ENCODE data around the gene TLDC2. TPM values are rescaled to one million over a fixed set of nuclear protein-coding genes. Genes with fewer than 3 reads are reported as not detected.
A peak's percentile ranks its signal among the peaks of the same experiment; 100 is the strongest.

The TLDC2 gene
- total RNA-seq, 1 experiment from 2014 or later, result 0.32 TPM

- POLR2A ChIA-PET, result no interaction called here
- H2AFZ ChIP-seq (ENCODE audit: low read depth, low read length, poor library complexity, severe bottlenecking), result no peak overlapping the region
- CTCF ChIA-PET, result interaction anchor here (0.9 to 1.4 kb wide), 2 partner anchors 31 to 144 kb away, joined by 3 to 4 read pairs; partner anchors contain the start of gene DSN1
These were observed 42.0 kb downstream of the TLDC2 start for GRCh38 chr20:36917943-36918342.

GRCh38 chr20:36919715-36920333, 43.9 kb downstream of the TLDC2 start:
- DNase-seq (ENCODE audit: low read depth, low spot score) (peak; percentile 49), ATAC-seq (peak; percentile 80)
- intact Hi-C loops (cut with micrococcal nuclease), result loop anchor here (10.0 kb wide), 2 partner anchors 305 to 705 kb away; no protein-coding TSS in a partner anchor
- Histone ChIP-seq H3K27ac (ENCODE audit: low read depth, low read length) (no peak overlapping the region), H3K9ac (ENCODE audit: low read length) (no peak overlapping the region), H3K36me3 (ENCODE audit: control insufficient read depth in 1 of 2, insufficient read depth in 2 of 2, low read length in 2 of 2) (no peaks in the 10 kb centered on the region; a peak in 1 of 4 replicates), H3K4me1 (ENCODE audit: control insufficient read depth in 1 of 2, insufficient read depth in 2 of 2, low read length in 2 of 2) (peaks cover 0 to 3% of the 10 kb centered on the region in 2 experiments; a peak in 1 of 4 replicates), H2AFZ (ENCODE audit: low read depth, low read length, poor library complexity, severe bottlenecking) (no peak overlapping the region), H3K4me3 (replicated peaks in 1 of 2; ENCODE audit: low read depth in 1 of 2, low read length in 2 of 2) (no peak overlapping the region), H3K9me3 (ENCODE audit: control insufficient read depth in 1 of 2, insufficient read depth in 1 of 2, low read depth in 1 of 2, low read length in 2 of 2) (no peaks in the 10 kb centered on the region), H3K27me3 (ENCODE audit: insufficient read depth, low read length) (no peaks in the 10 kb centered on the region), H3K9me2 (ENCODE audit: insufficient read depth) (no peaks in the 10 kb centered on the region), H4K20me1 (ENCODE audit: insufficient read depth) (no peaks in the 10 kb centered on the region), H3K4me2 (ENCODE audit: low read length) (no peak overlapping the region), H3K79me2 (ENCODE audit: insufficient read depth, low read length) (no peaks in the 10 kb centered on the region)
- BruUV-seq (replicated peaks), result no TSS peak
- ChIA-PET CTCF (interaction anchor here (0.7 to 1.6 kb wide), 7 partner anchors 10 to 315 kb away, joined by 3 to 5 read pairs (median 4); no protein-coding TSS in a partner anchor), POLR2A (no interaction called here), RAD21 (ENCODE audit: low non-redundant PET in 1 of 2, low total read pairs in 2 of 2, uncharacterized antibody in 2 of 2, unreplicated experiment in 2 of 2) (no interaction called here)
- TF ChIP-seq EZH2phosphoT487 (IDR thresholded peaks at IDR 0.05; ENCODE audit: borderline replicate concordance), result no peak
- TF ChIP-seq ELF1 (IDR thresholded peaks at IDR 0.05; ENCODE audit: borderline replicate concordance, low read depth), result no peak
- no peak for TF ChIP-seq CEBPB (IDR thresholded peaks at IDR 0.05; ENCODE audit: low read depth)
- TF ChIP-seq SIN3A (IDR thresholded peaks at IDR 0.05; ENCODE audit: low read depth), result no peak
- no peak for TF ChIP-seq ZNF274 (IDR thresholded peaks at IDR 0.05; ENCODE audit: low read depth, low read length)
- TF ChIP-seq, protein P1, sequence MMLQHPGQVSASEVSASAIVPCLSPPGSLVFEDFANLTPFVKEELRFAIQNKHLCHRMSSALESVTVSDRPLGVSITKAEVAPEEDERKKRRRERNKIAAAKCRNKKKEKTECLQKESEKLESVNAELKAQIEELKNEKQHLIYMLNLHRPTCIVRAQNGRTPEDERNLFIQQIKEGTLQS (IDR thresholded peaks at IDR 0.05), result no peak
- TF ChIP-seq JUND (IDR thresholded peaks at IDR 0.05), result no peak
- TF ChIP-seq YY1 (IDR thresholded peaks at IDR 0.05; ENCODE audit: extremely low read depth, insufficient replicate concordance, low read depth, low read length), result no peak
- peak; percentile 66 to 87 (median 77); a peak in 5 of 6 replicates for TF ChIP-seq CTCF (IDR thresholded peaks at IDR 0.05 in 2 of 3, conservative IDR thresholded peaks at IDR 0.05 in 1 of 3; ENCODE audit: borderline replicate concordance in 1 of 3, insufficient read depth in 1 of 3, low read depth in 2 of 3, low read length in 2 of 3)
- no peak for TF ChIP-seq REST (IDR thresholded peaks at IDR 0.05; ENCODE audit: low read depth)
- TF ChIP-seq POLR2AphosphoS5 (IDR thresholded peaks at IDR 0.05; ENCODE audit: low read depth, low read length), result no peak
- no peak for TF ChIP-seq FOSL1 (IDR thresholded peaks at IDR 0.05; ENCODE audit: low read depth)
- TF ChIP-seq ZFX (IDR thresholded peaks at IDR 0.05), result no peak

More at GRCh38 chr20:36917943-36918342, 42.0 kb downstream of the TLDC2 start:
- Histone ChIP-seq H3K9me3 (ENCODE audit: control insufficient read depth in 1 of 2, insufficient read depth in 1 of 2, low read depth in 1 of 2, low read length in 2 of 2) (no peaks in the 10 kb centered on the region), H3K27ac (ENCODE audit: low read depth, low read length) (no peak overlapping the region), H3K36me3 (ENCODE audit: control insufficient read depth in 1 of 2, insufficient read depth in 2 of 2, low read length in 2 of 2) (no peaks in the 10 kb centered on the region; a peak in 1 of 4 replicates), H3K9me2 (ENCODE audit: insufficient read depth) (no peaks in the 10 kb centered on the region), H3K4me2 (ENCODE audit: low read length) (no peak overlapping the region), H3K79me2 (ENCODE audit: insufficient read depth, low read length) (no peaks in the 10 kb centered on the region), H3K4me1 (ENCODE audit: control insufficient read depth in 1 of 2, insufficient read depth in 2 of 2, low read length in 2 of 2) (no peaks in the 10 kb centered on the region), H3K4me3 (replicated peaks in 1 of 2; ENCODE audit: low read depth in 1 of 2, low read length in 2 of 2) (no peak overlapping the region), H4K20me1 (ENCODE audit: insufficient read depth) (no peaks in the 10 kb centered on the region), H3K27me3 (ENCODE audit: insufficient read depth, low read length) (no peaks in the 10 kb centered on the region), H3K9ac (ENCODE audit: low read length) (no peak overlapping the region)
- no peak for TF ChIP-seq CBX3 (IDR thresholded peaks at IDR 0.05; ENCODE audit: low read depth)
- no peak for TF ChIP-seq CEBPB (IDR thresholded peaks at IDR 0.05; ENCODE audit: low read depth)
- TF ChIP-seq YY1 (IDR thresholded peaks at IDR 0.05; ENCODE audit: extremely low read depth, insufficient replicate concordance, low read depth, low read length), result no peak
- TF ChIP-seq SRF (IDR thresholded peaks at IDR 0.05; ENCODE audit: low read depth), result no peak
- no peak for DNase-seq (ENCODE audit: low read depth, low spot score)
- no peak for ATAC-seq
- intact Hi-C loops (cut with micrococcal nuclease), result loop anchor here (10.0 kb wide), 2 partner anchors 303 to 703 kb away; no protein-coding TSS in a partner anchor
- RAD21 ChIA-PET (ENCODE audit: low non-redundant PET in 1 of 2, low total read pairs in 2 of 2, uncharacterized antibody in 2 of 2, unreplicated experiment in 2 of 2), result no interaction called here
- BruUV-seq (replicated peaks), result no TSS peak
